SU-DHL-6 (cell line): Measurements from ENCODE around the gene SVOPL.

Source experiments
- CTCF ChIP-seq: fragments of 200-600 bp; sonication (generic); IDR thresholded peaks from one replicate; pipeline ENCODE4 v1.5.1; 2017; ENCODE audit warnings: antibody characterized with exemption, mild to moderate bottlenecking, low read length, moderate library complexity; ENCODE audit not compliant: insufficient read depth, poor library complexity, severe bottlenecking
- EZH2phosphoT487 ChIP-seq: fragments of 200-600 bp; sonication (generic), shearing (Covaris generic); conservative IDR thresholded peaks from 2 replicates; pipeline ENCODE4 v1.6.1; 2018; ENCODE audit warnings: mild to moderate bottlenecking, antibody characterized with exemption, low read length, moderate library complexity, mixed read lengths

- TF ChIP-seq CTCF = no peak
- TF ChIP-seq EZH2phosphoT487 = no peak
These were observed 3.5 kb downstream of the SVOPL start for GRCh38 chr7:138697535-138698182.
